Adrenal gland (tissue), 5 donors: ENCODE measurements around the gene GLP2R.

Source experiments
- CTCF ChIP-seq, 6 experiments: fragments of 450-650 bp in 4 of 6; fragments of 200-600 bp in 2 of 6; sonication (generic) in 1 of 6; IDR thresholded peaks; 1 replicate in 5 of 6; 2 replicates in 1 of 6; pipeline versions ENCODE4 v1.5.1 to v1.8.0; 2016 to 2021; ENCODE audit warnings: antibody characterized with exemption in 6 of 6, mild to moderate bottlenecking in 2 of 6, moderate library complexity in 1 of 6
- POLR2A ChIP-seq, 2 donors: fragments of 450-650 bp; IDR thresholded peaks; one replicate each; pipeline ENCODE4 v1.6.1; 2017; ENCODE audit warnings: antibody characterized with exemption in 2 of 2, mild to moderate bottlenecking in 2 of 2, moderate library complexity in 1 of 2
- donor health status: DM: no; HTN: no; CAD: no.

GRCh38 chr17:9783050-9783449 lies 42.7 kb upstream of the GLP2R start:
- no peak for TF ChIP-seq CTCF (IDR thresholded peaks at IDR 0.05)
- TF ChIP-seq POLR2A (IDR thresholded peaks at IDR 0.05), result no peak
